Stimulated activated CD4-positive, alpha-beta T cell treated with anti-CD3 and anti-CD28 coated beads, Interleukin-15, amount 100 ng/mL, for 48 hours (primary cell): ENCODE data around the gene RPS5.
"Not testable (repeated sequence)": the region's sequence is repeated elsewhere in the genome, so short reads cannot be mapped to it uniquely, and the experiment has no call there.

Source experiments
- DNase-seq, 2 donors: peaks; one replicate each; pipeline ENCODE4 v3.0.0-alpha.2; 2020; ENCODE audit warnings: low read depth in 2 of 2

The RPS5 gene

GRCh38 chr19:58406818-58407657, 20.0 kb downstream of the RPS5 start:
- DNase-seq: no peak

GRCh38 chr19:58407658-58408151, 20.6 kb downstream of the RPS5 start:
- DNase-seq: no peak

- DNase-seq: peak; percentile 88 to 93
These were observed 21.3 kb downstream of the RPS5 start, which contains the start of gene ZNF584 for GRCh38 chr19:58408152-58409009. ZNF584 (plus strand) TSS chr19:58408649; CDS start chr19:58409148, 499 bp downstream.

GRCh38 chr19:58409010-58409790, 22.1 kb downstream of the RPS5 start:
- no peak for DNase-seq

DNA sequence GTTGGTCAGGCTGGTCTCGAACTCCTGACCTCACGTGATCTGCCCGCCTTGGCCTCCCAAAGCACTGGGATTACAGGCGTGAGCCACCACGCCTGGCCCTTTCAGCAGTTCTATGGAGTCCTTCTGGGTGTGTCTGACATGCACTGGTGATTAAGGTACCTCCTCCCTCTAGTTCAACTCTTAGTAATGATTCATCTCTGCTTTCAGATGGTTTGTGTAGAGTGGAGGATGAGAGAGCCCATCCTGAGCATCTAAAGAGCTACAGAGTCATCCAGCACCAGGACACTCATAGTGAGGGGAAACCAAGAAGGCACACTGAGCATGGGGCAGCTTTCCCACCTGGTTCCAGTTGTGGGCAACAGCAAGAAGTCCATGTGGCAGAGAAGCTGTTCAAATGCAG, 29.5 kb downstream of the RPS5 start:
- no peak for DNase-seq

DNA sequence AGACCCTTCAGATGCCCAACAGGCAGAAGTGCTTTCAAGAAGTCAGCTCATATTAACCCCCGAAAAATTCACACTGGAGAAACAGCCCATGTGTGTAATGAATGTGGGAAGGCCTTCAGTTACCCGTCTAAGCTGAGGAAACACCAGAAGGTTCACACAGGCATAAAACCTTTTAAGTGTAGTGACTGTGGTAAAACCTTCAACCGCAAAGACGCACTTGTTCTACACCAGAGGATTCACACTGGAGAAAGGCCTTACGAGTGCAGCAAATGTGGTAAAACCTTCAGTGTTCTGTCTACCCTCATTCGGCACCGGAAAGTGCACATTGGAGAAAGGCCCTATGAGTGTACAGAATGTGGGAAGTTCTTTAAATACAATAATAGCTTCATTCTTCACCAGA, 30.0 kb downstream of the RPS5 start:
- no peak for DNase-seq

DNA sequence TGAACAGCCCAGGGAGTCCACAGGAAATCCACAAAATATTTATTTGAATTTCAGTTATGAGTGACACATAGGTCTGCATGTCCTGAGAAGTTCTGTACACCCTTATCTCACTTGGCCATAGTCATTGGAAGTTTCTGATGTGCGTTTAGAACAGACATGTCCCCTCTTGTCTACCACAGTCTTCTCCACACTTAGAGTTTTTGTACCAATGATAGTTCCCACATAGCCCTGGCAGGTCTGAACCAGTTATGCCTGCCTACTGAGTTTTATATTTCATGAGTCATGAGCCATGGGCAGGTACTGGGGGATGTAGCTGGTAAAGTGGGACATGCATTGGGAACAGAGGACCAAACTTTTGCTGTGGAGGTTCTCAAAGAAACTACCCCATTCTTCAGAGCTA, 41.5 kb downstream of the RPS5 start:
- no peak for DNase-seq

GRCh38 chr19:58429745-58430144, 42.7 kb downstream of the RPS5 start:
- DNase-seq: no peak

GRCh38 chr19:58434217-58434616, 47.1 kb downstream of the RPS5 start:
- no peak for DNase-seq

GRCh38 chr19:58439576-58440554, 52.8 kb downstream of the RPS5 start, which contains the start of gene ZNF132:
ZNF132 (minus strand) TSS chr19:58440153; CDS start chr19:58439821, 332 bp downstream.
- peak; percentile 90 to 95 for DNase-seq

GRCh38 chr19:58440556-58440955, 53.5 kb downstream of the RPS5 start:
- DNase-seq: no peak

GRCh38 chr19:58442986-58443385, 55.9 kb downstream of the RPS5 start:
- not testable (repeated sequence) for DNase-seq
